HG03280 (cell line): ENCODE measurements around the gene RAB3C.

Experiments used
- ATAC-seq: cut with Tn5 transposase; IDR thresholded peaks from one replicate; pipeline ENCODE4 v1.9.1; 2021; ENCODE audit warnings: mild to moderate bottlenecking, moderate library complexity; ENCODE audit not compliant: unreplicated experiment

RAB3C gene

GRCh38 chr5:58813855-58814254, 231.0 kb downstream of the RAB3C start:
- no peak for ATAC-seq

- ATAC-seq: no peak
Observed at GRCh38 chr5:58816181-58816731, 233.4 kb downstream of the RAB3C start.

GRCh38 chr5:58818465-58818864, 235.6 kb downstream of the RAB3C start:
- ATAC-seq: no peak

GRCh38 chr5:58825441-58825840, 242.6 kb downstream of the RAB3C start:
- ATAC-seq: no peak

- ATAC-seq: no peak
Observed at GRCh38 chr5:58825899-58826298, 243.0 kb downstream of the RAB3C start.

GRCh38 chr5:58827463-58827862, 244.6 kb downstream of the RAB3C start:
- ATAC-seq: no peak

GRCh38 chr5:58828258-58828657, 245.4 kb downstream of the RAB3C start:
- no peak for ATAC-seq

- no peak for ATAC-seq
Observed at GRCh38 chr5:58834242-58835225, 251.7 kb downstream of the RAB3C start.

GRCh38 chr5:58836351-58836750, 253.5 kb downstream of the RAB3C start:
- ATAC-seq: no peak

- no peak for ATAC-seq
Observed at GRCh38 chr5:58838729-58839128, 255.9 kb downstream of the RAB3C start.

GRCh38 chr5:58842852-58843251, 260.0 kb downstream of the RAB3C start:
- no peak for ATAC-seq

GRCh38 chr5:58844395-58844794, 261.5 kb downstream of the RAB3C start:
- ATAC-seq: no peak

- no peak for ATAC-seq
Observed at GRCh38 chr5:58847041-58847440, 264.2 kb downstream of the RAB3C start.

GRCh38 chr5:58849223-58849622, 266.3 kb downstream of the RAB3C start:
- ATAC-seq: no peak

- peak; percentile 69 for ATAC-seq
Observed at GRCh38 chr5:58849921-58850667, 267.2 kb downstream of the RAB3C start.

- no peak for ATAC-seq
Observed at GRCh38 chr5:58851153-58851552, 268.3 kb downstream of the RAB3C start.

- no peak for ATAC-seq
Observed at GRCh38 chr5:58851571-58851970, 268.7 kb downstream of the RAB3C start.

GRCh38 chr5:58852566-58852965, 269.7 kb downstream of the RAB3C start:
- no peak for ATAC-seq

GRCh38 chr5:58854441-58854840, 271.6 kb downstream of the RAB3C start:
- ATAC-seq: no peak

GRCh38 chr5:58855851-58856739, 273.2 kb downstream of the RAB3C start:
- ATAC-seq: no peak

GRCh38 chr5:58857609-58858008, 274.7 kb downstream of the RAB3C start:
- ATAC-seq: no peak
